HL-60 (cell line): ENCODE results near the gene JARID2.

Experiments used
- GABPA ChIP-seq: IDR thresholded peaks from 2 replicates; pipeline ENCODE4 v1.6.1; 2012; ENCODE audit warnings: low read depth
- POLR2AphosphoS5 ChIP-seq: IDR thresholded peaks from 2 replicates; pipeline ENCODE4 v1.6.1; 2012; ENCODE audit warnings: low read depth
- REST ChIP-seq: IDR thresholded peaks from 2 replicates; pipeline ENCODE4 v1.6.1; 2012; ENCODE audit warnings: low read depth; ENCODE audit not compliant: insufficient replicate concordance
- SPI1 ChIP-seq: IDR thresholded peaks from 2 replicates; pipeline ENCODE4 v1.6.1; 2012; ENCODE audit warnings: low read depth, mild to moderate bottlenecking, borderline replicate concordance
- TF ChIP-seq, protein P1 (sequence below): IDR thresholded peaks from one replicate; pipeline ENCODE4 v1.5.1; 2011; ENCODE audit warnings: low read length, control low read depth, inconsistent platforms; ENCODE audit not compliant: insufficient read depth

DNA sequence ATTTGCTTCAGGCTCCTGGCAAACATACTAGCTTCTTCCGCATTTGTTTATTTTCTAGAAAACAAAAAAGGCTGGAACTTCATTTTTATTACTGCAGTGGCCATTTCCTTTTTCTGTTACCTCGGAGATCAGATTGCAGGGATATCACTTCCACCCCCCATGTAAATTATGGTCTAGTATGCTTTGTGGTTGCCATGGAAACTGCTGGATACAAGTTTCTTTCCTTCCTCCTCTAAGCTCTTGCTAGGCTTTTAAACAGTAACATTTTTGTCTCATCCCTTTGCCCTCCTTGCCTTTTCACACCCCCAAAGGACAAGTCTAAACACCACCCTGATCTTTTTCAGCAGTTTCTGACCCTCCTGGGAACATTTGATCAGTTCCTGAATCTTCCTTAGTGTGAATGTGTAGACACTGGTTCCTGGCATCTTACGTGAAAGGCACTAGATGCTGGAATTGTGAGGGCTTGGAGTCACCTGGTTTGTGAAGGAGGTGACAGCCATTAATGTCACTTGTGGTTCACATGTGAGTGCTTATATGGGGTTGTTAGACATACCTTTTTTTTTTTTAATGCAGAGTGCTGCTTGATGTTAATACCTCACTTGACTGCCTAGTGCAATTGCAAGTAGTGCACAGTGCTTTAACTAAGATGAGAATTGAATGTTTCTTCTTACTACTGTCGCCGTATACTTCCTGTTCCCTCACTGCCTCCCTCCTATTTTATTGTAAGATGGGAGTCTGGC is 181.6 kb downstream of the JARID2 start:
- TF ChIP-seq, protein P1, sequence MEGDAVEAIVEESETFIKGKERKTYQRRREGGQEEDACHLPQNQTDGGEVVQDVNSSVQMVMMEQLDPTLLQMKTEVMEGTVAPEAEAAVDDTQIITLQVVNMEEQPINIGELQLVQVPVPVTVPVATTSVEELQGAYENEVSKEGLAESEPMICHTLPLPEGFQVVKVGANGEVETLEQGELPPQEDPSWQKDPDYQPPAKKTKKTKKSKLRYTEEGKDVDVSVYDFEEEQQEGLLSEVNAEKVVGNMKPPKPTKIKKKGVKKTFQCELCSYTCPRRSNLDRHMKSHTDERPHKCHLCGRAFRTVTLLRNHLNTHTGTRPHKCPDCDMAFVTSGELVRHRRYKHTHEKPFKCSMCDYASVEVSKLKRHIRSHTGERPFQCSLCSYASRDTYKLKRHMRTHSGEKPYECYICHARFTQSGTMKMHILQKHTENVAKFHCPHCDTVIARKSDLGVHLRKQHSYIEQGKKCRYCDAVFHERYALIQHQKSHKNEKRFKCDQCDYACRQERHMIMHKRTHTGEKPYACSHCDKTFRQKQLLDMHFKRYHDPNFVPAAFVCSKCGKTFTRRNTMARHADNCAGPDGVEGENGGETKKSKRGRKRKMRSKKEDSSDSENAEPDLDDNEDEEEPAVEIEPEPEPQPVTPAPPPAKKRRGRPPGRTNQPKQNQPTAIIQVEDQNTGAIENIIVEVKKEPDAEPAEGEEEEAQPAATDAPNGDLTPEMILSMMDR = no peak
- no peak for TF ChIP-seq POLR2AphosphoS5
- no peak for TF ChIP-seq REST
- TF ChIP-seq GABPA = no peak
- TF ChIP-seq SPI1 = no peak
